CMK (cell line): ENCODE measurements around the gene MRPS10.

Experiments used
- DNase-seq: peaks from one replicate; pipeline ENCODE4 v3.0.0-alpha.2; 2010; ENCODE audit warnings: low read depth

MRPS10 gene

GRCh38 chr6:42217519-42218367, at the start of gene MRPS10:
MRPS10 (minus strand) TSS chr6:42217861; CDS start chr6:42217849, 12 bp downstream.
- DNase-seq = peak; percentile 79

- DNase-seq = no peak
Observed at GRCh38 chr6:42266538-42266937, 48.9 kb upstream of the MRPS10 start.

- DNase-seq = no peak
Observed at GRCh38 chr6:42264852-42265390, 47.3 kb upstream of the MRPS10 start.

GRCh38 chr6:42264162-42264851, 46.6 kb upstream of the MRPS10 start:
- DNase-seq = no peak

- no peak for DNase-seq
Observed at GRCh38 chr6:42263165-42263728, 45.6 kb upstream of the MRPS10 start.

GRCh38 chr6:42260972-42261371, 43.3 kb upstream of the MRPS10 start:
- peak; percentile 42 for DNase-seq

GRCh38 chr6:42260396-42260888, 42.8 kb upstream of the MRPS10 start:
- DNase-seq = peak; percentile 89

- DNase-seq = no peak
Observed at GRCh38 chr6:42259841-42260395, 42.3 kb upstream of the MRPS10 start.

GRCh38 chr6:42259286-42259685, 41.6 kb upstream of the MRPS10 start:
- DNase-seq = no peak

GRCh38 chr6:42257614-42258013, 40.0 kb upstream of the MRPS10 start:
- DNase-seq = no peak

GRCh38 chr6:42257063-42257462, 39.4 kb upstream of the MRPS10 start:
- no peak for DNase-seq

GRCh38 chr6:42255050-42255449, 37.4 kb upstream of the MRPS10 start:
- no peak for DNase-seq

GRCh38 chr6:42254505-42254904, 36.8 kb upstream of the MRPS10 start:
- DNase-seq = no peak

- no peak for DNase-seq
Observed at GRCh38 chr6:42251911-42252637, 34.4 kb upstream of the MRPS10 start.

GRCh38 chr6:42251500-42251899, 33.8 kb upstream of the MRPS10 start:
- DNase-seq = no peak

- DNase-seq = no peak
Observed at GRCh38 chr6:42250274-42250931, 32.7 kb upstream of the MRPS10 start.

- DNase-seq = no peak
Observed at GRCh38 chr6:42249279-42249678, 31.6 kb upstream of the MRPS10 start.

- DNase-seq = no peak
Observed at GRCh38 chr6:42243046-42243445, 25.4 kb upstream of the MRPS10 start.

GRCh38 chr6:42241915-42242314, 24.3 kb upstream of the MRPS10 start:
- no peak for DNase-seq

GRCh38 chr6:42239736-42240375, 22.2 kb upstream of the MRPS10 start:
- DNase-seq = no peak

GRCh38 chr6:42239333-42239732, 21.7 kb upstream of the MRPS10 start:
- no peak for DNase-seq
